HL-60 (cell line): ENCODE results near the gene GNGT2.

ENCODE experiments used
- DNase-seq, 2 experiments: peaks; one replicate each; pipeline ENCODE4 v3.0.0-alpha.2; 2010 to 2020; ENCODE audit warnings: low read depth in 1 of 2, low spot score in 1 of 2
- H3K27ac ChIP-seq: fragments of 250-450 bp; sonication (Bioruptor Pico); replicated peaks from 2 replicates; pipeline ENCODE4 v1.5.1; 2020; ENCODE audit warnings: mild to moderate bottlenecking, moderate library complexity
- H3K27me3 ChIP-seq: fragments of 250-450 bp; sonication (Bioruptor Pico); 2 replicates; pipeline ENCODE4 v1.5.1; 2021; ENCODE audit warnings: mild to moderate bottlenecking, moderate library complexity; ENCODE audit not compliant: insufficient read depth, poor library complexity, severe bottlenecking
- H3K4me3 ChIP-seq: replicated peaks from 2 replicates; pipeline ENCODE4 v1.5.1; 2011; ENCODE audit warnings: mild to moderate bottlenecking, control low read depth, low read length; ENCODE audit not compliant: insufficient read depth
- CTCF ChIP-seq: IDR thresholded peaks from one replicate; pipeline ENCODE4 v1.5.1; 2011; ENCODE audit warnings: low read length, control low read depth, inconsistent platforms; ENCODE audit not compliant: insufficient read depth
- GABPA ChIP-seq: IDR thresholded peaks from 2 replicates; pipeline ENCODE4 v1.6.1; 2012; ENCODE audit warnings: low read depth
- POLR2AphosphoS5 ChIP-seq: IDR thresholded peaks from 2 replicates; pipeline ENCODE4 v1.6.1; 2012; ENCODE audit warnings: low read depth
- SPI1 ChIP-seq: IDR thresholded peaks from 2 replicates; pipeline ENCODE4 v1.6.1; 2012; ENCODE audit warnings: low read depth, mild to moderate bottlenecking, borderline replicate concordance
- TF ChIP-seq, protein P1 (sequence below): IDR thresholded peaks from 2 replicates; pipeline ENCODE4 v1.6.1; 2012; ENCODE audit warnings: low read depth; ENCODE audit not compliant: insufficient replicate concordance

Gene GNGT2

GRCh38 chr17:49200423-49201083 lies 9.8 kb downstream of the GNGT2 start:
- no peak for DNase-seq
- Histone ChIP-seq H3K27ac (no peak overlapping the region), H3K4me3 (no peak overlapping the region), H3K27me3 (no peaks in the 10 kb centered on the region)
- TF ChIP-seq POLR2AphosphoS5 (no peak), CTCF (no peak), SPI1 (no peak), GABPA (no peak)
- TF ChIP-seq, protein P1, sequence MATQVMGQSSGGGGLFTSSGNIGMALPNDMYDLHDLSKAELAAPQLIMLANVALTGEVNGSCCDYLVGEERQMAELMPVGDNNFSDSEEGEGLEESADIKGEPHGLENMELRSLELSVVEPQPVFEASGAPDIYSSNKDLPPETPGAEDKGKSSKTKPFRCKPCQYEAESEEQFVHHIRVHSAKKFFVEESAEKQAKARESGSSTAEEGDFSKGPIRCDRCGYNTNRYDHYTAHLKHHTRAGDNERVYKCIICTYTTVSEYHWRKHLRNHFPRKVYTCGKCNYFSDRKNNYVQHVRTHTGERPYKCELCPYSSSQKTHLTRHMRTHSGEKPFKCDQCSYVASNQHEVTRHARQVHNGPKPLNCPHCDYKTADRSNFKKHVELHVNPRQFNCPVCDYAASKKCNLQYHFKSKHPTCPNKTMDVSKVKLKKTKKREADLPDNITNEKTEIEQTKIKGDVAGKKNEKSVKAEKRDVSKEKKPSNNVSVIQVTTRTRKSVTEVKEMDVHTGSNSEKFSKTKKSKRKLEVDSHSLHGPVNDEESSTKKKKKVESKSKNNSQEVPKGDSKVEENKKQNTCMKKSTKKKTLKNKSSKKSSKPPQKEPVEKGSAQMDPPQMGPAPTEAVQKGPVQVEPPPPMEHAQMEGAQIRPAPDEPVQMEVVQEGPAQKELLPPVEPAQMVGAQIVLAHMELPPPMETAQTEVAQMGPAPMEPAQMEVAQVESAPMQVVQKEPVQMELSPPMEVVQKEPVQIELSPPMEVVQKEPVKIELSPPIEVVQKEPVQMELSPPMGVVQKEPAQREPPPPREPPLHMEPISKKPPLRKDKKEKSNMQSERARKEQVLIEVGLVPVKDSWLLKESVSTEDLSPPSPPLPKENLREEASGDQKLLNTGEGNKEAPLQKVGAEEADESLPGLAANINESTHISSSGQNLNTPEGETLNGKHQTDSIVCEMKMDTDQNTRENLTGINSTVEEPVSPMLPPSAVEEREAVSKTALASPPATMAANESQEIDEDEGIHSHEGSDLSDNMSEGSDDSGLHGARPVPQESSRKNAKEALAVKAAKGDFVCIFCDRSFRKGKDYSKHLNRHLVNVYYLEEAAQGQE, result no peak

- no peaks in the 10 kb centered on the region for H3K27me3 ChIP-seq
- no peak overlapping the region for H3K27ac ChIP-seq
- DNase-seq, result no peak
- H3K4me3 ChIP-seq, result no peak overlapping the region
- TF ChIP-seq CTCF, result no peak
- TF ChIP-seq, protein P1, result no peak
Observed at GRCh38 chr17:49198211-49198610, 12.2 kb downstream of the GNGT2 start.

DNA sequence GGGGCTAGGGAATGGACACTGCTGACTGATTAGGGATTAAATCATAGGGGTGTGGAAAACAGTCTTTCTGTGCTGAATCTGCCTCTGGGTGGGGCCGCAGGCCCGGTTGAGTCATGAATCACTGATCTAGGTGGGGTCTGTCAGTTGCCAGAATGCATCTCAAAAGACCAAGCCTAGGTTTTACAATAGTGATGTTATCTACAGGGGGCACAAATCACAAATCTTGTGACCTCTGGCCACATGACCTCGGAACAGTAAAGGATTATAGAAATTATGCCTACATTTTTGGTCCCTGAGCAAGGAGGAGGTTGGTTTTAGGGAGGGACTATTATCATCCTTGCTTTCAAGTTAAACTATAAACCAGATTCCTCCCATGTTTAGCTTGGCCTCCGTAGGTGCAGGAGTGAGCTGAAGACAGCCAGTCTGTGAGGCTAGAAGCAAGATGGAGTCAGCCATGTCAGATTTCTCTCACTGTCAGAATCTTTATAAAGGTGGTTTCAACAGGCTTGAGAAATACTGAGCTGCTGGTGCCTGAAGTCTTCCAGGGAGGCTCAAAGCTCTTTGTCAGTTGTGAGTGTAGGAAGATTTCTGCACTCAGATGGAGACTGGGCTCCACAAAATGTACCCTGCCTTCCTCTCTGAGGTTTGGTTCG lies 12.9 kb downstream of the GNGT2 start:
- no peak for DNase-seq
- no peak overlapping the region for H3K4me3 ChIP-seq
- H3K27me3 ChIP-seq, result no peaks in the 10 kb centered on the region
- TF ChIP-seq GABPA, result no peak
- no peak for TF ChIP-seq SPI1
- no peak for TF ChIP-seq POLR2AphosphoS5
- TF ChIP-seq, protein P1, result no peak
- no peak for TF ChIP-seq CTCF
- no peak overlapping the region for H3K27ac ChIP-seq
